Upper lobe of left lung (tissue), 6 donors: ENCODE results near the gene OGFR. TPM values are rescaled to one million over a fixed set of nuclear protein-coding genes. Genes with fewer than 3 reads are reported as not detected.

ENCODE experiments used
- ATAC-seq, 2 donors: fragments of 200-7000 bp; cut with Tn5 transposase; one replicate each; pipeline ENCODE4 v1.9.1; 2022; ENCODE audit warnings: mild to moderate bottlenecking in 2 of 2, moderate library complexity in 2 of 2; ENCODE audit not compliant: low FRiP score in 2 of 2
- DNase-seq, 2 donors: peaks; one replicate each; pipeline ENCODE4 v3.0.0-alpha.2; 2019 to 2020
- H3K27ac ChIP-seq, 4 donors: fragments of 200-600 bp; sonication (generic); one replicate each; pipeline ENCODE4 v1.5.1; 2016 to 2019
- H3K27me3 ChIP-seq, 4 donors: fragments of 200-600 bp; sonication (generic); one replicate each; pipeline ENCODE4 v1.5.1; 2017 to 2019
- H3K36me3 ChIP-seq, 4 donors: fragments of 200-600 bp; sonication (generic); one replicate each; pipeline ENCODE4 v1.5.1; 2016 to 2019
- H3K4me1 ChIP-seq, 4 donors: fragments of 200-600 bp; sonication (generic); one replicate each; pipeline ENCODE4 v1.5.1; 2018 to 2019
- H3K4me3 ChIP-seq, 4 donors: fragments of 200-600 bp; sonication (generic); one replicate each; pipeline ENCODE4 v1.5.1; 2017 to 2019; ENCODE audit warnings: mild to moderate bottlenecking in 2 of 4, moderate library complexity in 1 of 4
- H3K9me3 ChIP-seq, 4 donors: fragments of 200-600 bp; sonication (generic); one replicate each; pipeline ENCODE4 v1.5.1; 2018 to 2019
- EP300 ChIP-seq, 4 donors: sonication (generic); formaldehyde crosslinking; IDR thresholded peaks; one replicate each; pipeline ENCODE4 v1.5.1; 2017; ENCODE audit warnings: antibody characterized with exemption in 4 of 4, control low read depth in 2 of 4
- POLR2A ChIP-seq, 4 donors: fragments of 450-650 bp; IDR thresholded peaks; one replicate each; pipeline ENCODE4 v1.5.1; 2016 to 2017; ENCODE audit warnings: antibody characterized with exemption in 4 of 4, mild to moderate bottlenecking in 2 of 4
- POLR2AphosphoS5 ChIP-seq, 2 donors: sonication (generic); formaldehyde crosslinking; IDR thresholded peaks; one replicate each; pipeline ENCODE4 v1.5.1; 2017; ENCODE audit warnings: antibody characterized with exemption in 2 of 2
- WGBS, 2 donors: methylation state at CpG; one replicate each; pipeline ENCODE4 v1.1.5; 2017 to 2018; 5-methylcytosine and 5-hydroxymethylcytosine counted together
- total RNA-seq, 6 donors: library from RNA; depleted of rRNA in 4 of 6; stranded (reverse); fragments of >200 nt in 4 of 6; gene quantifications; one replicate each; pipeline versions ENCODE4 v1.1.0 to v1.2.1, GENCODE V29; 2016 to 2021
- TF ChIP-seq, protein P1 (sequence below), 6 experiments: fragments of 450-650 bp in 4 of 6; fragments of 200-600 bp in 2 of 6; sonication (generic) in 2 of 6; IDR thresholded peaks; one replicate each; pipeline ENCODE4 v1.5.1; 2016 to 2019; ENCODE audit warnings: antibody characterized with exemption in 6 of 6
- donor health status: DM: no; HTN: no; CAD: no; lungs with moderate emphysema.
- donor health status: DM: no; HTN: yes; CAD: no; lungs with severe emphysema.

Gene OGFR
- total RNA-seq, 6 donors from 2014 or later, result 63.8 to 166 (median 74.9) TPM

DNA sequence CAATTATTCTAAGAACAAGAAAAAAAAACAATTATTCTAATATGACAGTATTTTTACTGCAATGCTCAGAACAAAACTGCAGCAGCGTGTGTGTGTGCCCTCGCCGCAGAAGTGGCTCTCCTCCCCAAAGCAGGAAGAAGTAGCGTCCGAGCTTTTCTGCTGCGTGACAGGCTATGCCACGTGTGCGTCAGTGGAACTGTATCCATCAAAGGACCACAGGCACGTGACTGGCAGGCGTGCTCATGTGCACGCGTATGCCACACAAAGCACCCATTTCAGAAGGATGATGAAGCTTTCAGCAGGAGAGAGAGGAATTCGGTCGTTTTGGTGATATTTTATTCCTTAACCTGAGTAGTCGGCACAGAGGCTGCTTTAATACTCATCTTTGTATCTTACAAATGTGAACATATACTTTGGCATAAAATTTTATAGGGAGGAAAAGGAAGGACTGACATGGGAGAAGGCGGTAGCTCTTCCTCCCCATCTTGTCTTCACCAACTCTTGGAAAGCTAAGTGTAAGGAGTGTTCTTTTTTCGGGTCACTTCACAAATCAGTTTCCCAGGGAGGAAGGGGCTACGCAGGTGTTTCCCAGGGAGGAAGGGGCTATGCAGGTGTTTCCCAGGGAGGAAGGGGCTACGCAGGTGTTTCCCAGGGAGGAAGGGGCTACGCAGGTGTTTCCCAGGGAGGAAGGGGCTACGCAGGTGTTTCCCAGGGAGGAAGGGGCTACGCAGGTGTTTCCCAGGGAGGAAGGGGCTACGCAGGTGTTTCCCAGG, 53.6 kb downstream of the OGFR start:
- peaks cover 14 to 23% (median 15%) of the 10 kb centered on the region in 4 donors for H3K4me1 ChIP-seq
- H3K27ac ChIP-seq, result no peak overlapping the region
- TF ChIP-seq, protein P1, sequence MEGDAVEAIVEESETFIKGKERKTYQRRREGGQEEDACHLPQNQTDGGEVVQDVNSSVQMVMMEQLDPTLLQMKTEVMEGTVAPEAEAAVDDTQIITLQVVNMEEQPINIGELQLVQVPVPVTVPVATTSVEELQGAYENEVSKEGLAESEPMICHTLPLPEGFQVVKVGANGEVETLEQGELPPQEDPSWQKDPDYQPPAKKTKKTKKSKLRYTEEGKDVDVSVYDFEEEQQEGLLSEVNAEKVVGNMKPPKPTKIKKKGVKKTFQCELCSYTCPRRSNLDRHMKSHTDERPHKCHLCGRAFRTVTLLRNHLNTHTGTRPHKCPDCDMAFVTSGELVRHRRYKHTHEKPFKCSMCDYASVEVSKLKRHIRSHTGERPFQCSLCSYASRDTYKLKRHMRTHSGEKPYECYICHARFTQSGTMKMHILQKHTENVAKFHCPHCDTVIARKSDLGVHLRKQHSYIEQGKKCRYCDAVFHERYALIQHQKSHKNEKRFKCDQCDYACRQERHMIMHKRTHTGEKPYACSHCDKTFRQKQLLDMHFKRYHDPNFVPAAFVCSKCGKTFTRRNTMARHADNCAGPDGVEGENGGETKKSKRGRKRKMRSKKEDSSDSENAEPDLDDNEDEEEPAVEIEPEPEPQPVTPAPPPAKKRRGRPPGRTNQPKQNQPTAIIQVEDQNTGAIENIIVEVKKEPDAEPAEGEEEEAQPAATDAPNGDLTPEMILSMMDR (IDR thresholded peaks at IDR 0.05), result no peak
- no peak for ATAC-seq
- no peak for DNase-seq
- no peaks in the 10 kb centered on the region for H3K9me3 ChIP-seq
- H3K27me3 ChIP-seq, result no peaks in the 10 kb centered on the region
- no peak overlapping the region for H3K4me3 ChIP-seq
- peaks cover 0 to 32% (median 7%) of the 10 kb centered on the region in 4 donors for H3K36me3 ChIP-seq
- WGBS, 2 donors, result 88 to 91% methylated on average over 18 to 20 of the region's 23 CpGs

DNA sequence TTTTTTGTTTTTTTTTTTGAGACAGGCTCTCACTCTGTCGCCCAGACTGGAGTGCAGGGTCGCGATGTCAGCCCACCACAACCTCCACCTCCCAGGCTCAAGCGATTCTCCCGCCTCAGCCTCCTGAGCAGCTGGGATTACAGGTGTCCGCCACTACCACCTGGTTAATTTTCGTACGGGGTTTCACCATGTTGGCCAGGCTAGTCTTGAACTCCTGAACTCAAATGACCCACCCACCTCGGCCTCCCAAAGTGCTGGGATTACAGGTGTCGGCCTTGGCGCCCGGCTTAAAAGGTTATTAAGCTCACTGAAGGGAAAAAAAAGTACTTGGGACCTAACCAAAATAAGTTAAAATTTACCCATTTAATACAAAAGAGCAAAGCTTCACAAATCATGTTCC, 55.1 kb downstream of the OGFR start:
- WGBS, 2 donors, result 94 to 98% methylated on average over 12 of the region's 12 CpGs
- DNase-seq (no peak), ATAC-seq (no peak)
- H3K27ac ChIP-seq, result no peak overlapping the region
- H3K36me3 ChIP-seq, result peaks cover 0 to 18% (median 3%) of the 10 kb centered on the region in 4 donors
- no peak overlapping the region for H3K4me3 ChIP-seq
- H3K9me3 ChIP-seq, result no peaks in the 10 kb centered on the region
- no peaks in the 10 kb centered on the region for H3K27me3 ChIP-seq
- TF ChIP-seq EP300 (IDR thresholded peaks at IDR 0.05) (no peak), POLR2A (IDR thresholded peaks at IDR 0.05) (no peak), POLR2AphosphoS5 (IDR thresholded peaks at IDR 0.05) (no peak)
- TF ChIP-seq, protein P1 (IDR thresholded peaks at IDR 0.05), result no peak
- H3K4me1 ChIP-seq, result peaks cover 14 to 23% (median 15%) of the 10 kb centered on the region in 4 donors

DNA sequence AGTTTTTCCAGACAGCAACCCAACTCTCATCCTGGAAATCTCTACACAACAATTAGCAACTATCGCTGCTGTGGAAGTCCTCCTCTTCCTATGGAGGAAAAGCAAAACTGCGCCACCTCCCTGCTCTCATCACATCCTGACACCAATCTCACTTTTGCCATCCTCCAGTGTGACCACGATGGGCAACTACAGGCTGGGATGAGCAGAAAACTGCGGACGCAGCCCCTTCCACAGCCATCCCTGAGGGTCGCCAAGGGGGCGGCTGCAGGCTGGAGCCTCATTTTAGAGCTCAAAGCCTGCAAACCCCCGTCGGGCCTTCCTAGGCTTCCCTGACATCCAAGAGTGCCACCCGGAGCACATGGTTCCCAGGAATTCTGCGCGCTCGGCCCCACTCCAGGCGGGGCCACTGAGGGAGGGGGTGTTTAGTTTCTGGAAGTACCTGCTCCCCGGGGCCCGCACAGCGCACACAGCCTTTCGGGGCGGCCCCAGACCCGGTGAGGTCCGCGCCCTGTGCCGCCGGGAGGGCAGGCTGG, 55.8 kb downstream of the OGFR start:
- Histone ChIP-seq H3K27ac (no peak overlapping the region), H3K36me3 (peaks cover 0 to 11% (median 3%) of the 10 kb centered on the region in 4 donors), H3K4me3 (peak overlapping the region in 3 of 4 donors; percentile 54 to 69 (median 59)), H3K27me3 (no peaks in the 10 kb centered on the region), H3K9me3 (no peaks in the 10 kb centered on the region), H3K4me1 (peaks cover 14 to 23% (median 15%) of the 10 kb centered on the region in 4 donors)
- WGBS, 2 donors, result 30 to 43% methylated on average over 7 to 13 of the region's 24 CpGs
- DNase-seq, result no peak
- no peak for ATAC-seq
- TF ChIP-seq POLR2AphosphoS5 (IDR thresholded peaks at IDR 0.05), result no peak
- TF ChIP-seq, protein P1 (IDR thresholded peaks at IDR 0.05), result no peak
- no peak for TF ChIP-seq EP300 (IDR thresholded peaks at IDR 0.05)
- no peak for TF ChIP-seq POLR2A (IDR thresholded peaks at IDR 0.05)

DNA sequence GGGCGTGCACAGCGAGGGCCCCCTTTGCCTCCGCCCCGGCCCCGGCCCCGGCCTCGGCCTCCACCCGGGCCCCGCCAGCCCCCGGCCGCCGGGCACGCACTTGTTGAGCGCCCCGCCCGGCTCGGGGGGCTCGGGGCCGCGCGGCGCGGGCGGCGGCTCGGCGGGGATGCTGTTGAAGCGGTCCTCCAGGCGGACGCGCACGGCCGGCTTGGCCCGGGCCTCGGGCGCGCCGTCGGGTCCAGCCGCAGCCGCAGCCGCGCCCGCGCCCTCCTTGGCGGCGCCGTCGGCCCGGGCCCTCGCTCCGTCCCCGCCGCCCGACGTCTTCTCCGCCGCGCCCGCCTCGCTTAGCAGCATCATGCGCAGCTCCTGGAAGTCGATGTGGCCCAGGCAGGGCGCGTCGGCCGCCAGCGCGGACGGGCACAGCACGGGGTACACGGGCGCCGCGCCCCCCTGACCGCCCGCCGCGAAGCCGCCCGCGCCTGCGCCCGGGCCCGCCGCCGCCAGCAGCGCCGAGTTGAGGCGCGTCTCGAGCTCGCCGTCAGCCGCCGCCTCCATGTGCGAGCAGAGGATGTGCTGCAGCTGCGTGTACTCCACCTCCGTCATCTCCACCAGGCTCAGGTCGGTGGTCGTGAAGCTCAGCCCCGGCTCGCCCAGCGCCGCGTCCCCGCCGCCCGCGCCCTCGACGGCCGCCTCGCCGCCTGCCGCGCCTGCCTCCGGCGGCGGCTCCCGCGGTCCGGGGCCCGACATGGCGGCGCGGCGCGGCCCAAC, 56.5 kb downstream of the OGFR start:
- H3K27ac ChIP-seq, result peak overlapping the region in 1 of 4 donors; percentile 40
- DNase-seq (peak in 1 of 2 donors; percentile 91), ATAC-seq (peak in 1 of 2 donors; percentile 3)

More for the DNA sequence above, 56.5 kb downstream of the OGFR start:
- H3K4me3 ChIP-seq, result peak overlapping the region in 3 of 4 donors; percentile 54 to 69 (median 59)
- TF ChIP-seq POLR2A (IDR thresholded peaks at IDR 0.05) (no peak), POLR2AphosphoS5 (IDR thresholded peaks at IDR 0.05) (no peak)
- TF ChIP-seq, protein P1 (IDR thresholded peaks at IDR 0.05), result peak in 3 of 6 experiments; percentile 5 to 50 (median 12)
- H3K27me3 ChIP-seq, result no peaks in the 10 kb centered on the region
- H3K9me3 ChIP-seq, result no peaks in the 10 kb centered on the region
- peaks cover 0 to 8% (median 3%) of the 10 kb centered on the region in 4 donors for H3K36me3 ChIP-seq
- WGBS, 2 donors, result 0 to 1% methylated on average over 23 to 26 of the region's 129 CpGs
- peaks cover 14 to 23% (median 15%) of the 10 kb centered on the region in 4 donors for H3K4me1 ChIP-seq
